ENCODE data around the gene ODC1.

Gene ODC1

DNA sequence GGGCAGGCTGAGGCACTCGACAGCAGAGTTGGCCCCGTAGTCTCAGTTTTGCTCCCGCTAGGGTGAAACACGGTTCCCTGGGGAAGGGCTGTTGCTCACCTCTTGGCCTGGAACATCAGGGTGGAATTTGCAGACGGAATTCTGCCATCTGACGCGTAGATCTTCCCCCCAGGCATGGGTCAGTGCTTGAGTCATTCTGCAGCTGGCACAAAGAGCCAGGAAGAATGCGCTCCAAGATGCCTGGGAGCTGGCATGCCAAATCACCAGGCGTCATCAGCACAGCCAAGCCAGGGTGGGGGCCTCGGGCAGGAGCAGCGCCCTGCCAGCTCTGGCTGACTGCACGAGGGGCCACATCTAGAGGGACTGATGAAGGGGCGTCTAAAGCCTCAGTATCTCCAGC is 42.7 kb downstream of the ODC1 start:
- H3K79me2 ChIP-seq (ENCODE audit: control insufficient read depth, insufficient read depth, low read length, unreplicated experiment): peaks cover 4% of the 10 kb centered on the region
- H3K36me3 ChIP-seq (ENCODE audit: insufficient read depth, low read length): no peaks in the 10 kb centered on the region
- H3K27me3 ChIP-seq (ENCODE audit: insufficient read depth, low read length): no peaks in the 10 kb centered on the region
- peak overlapping the region; percentile 11; the same call in 1 of the 2 replicates for H3K4me3 ChIP-seq (ENCODE audit: low read depth, low read length)
- H2AFZ ChIP-seq (ENCODE audit: low read length, unreplicated experiment): no peak overlapping the region
- H3K4me1 ChIP-seq (ENCODE audit: control insufficient read depth, insufficient read depth, low read length, unreplicated experiment): peaks cover 78% of the 10 kb centered on the region
- peak overlapping the region; percentile 79 for H3K27ac ChIP-seq (ENCODE audit: low read depth, low read length)

DNA sequence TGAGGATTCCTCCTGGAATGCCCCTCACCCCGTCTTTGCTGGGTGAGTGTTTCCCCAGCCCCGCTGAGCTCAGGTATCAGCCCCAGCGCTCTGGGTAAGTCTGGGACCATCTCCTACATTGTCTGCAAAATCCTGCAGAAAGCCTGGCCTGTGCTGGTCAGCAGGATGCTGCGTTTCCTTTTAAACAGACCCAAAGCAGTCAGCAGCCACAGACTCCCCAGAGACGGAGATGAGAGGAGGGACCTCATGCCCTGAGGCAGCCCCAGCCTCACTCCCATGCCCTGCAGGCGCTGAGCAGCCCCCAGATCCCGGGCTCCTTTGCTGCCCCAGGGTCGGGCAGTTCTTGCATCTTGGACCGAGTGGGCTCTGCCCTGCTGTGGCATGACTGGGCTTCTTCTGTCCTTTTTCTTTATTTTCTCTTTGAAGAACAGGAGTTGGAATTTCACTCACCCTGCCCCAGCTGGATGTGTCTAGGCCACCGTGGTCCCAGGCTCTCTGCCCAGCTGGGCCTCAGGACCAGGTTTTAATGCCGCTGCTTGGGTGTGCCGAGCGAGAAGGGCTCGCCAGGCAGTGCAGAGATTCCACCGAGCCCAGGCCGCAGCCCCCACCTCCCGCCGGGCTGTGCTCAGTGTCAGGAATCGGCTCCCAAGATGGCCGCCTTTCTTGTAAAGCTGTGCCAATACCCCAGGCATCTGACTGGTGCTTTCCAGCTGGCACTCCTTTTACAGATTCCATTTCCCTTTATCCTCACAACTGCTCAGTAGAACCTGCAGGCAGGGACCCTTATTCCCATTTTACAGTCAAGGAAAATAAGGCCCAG is 43.6 kb downstream of the ODC1 start:
- Histone ChIP-seq H3K4me3 (ENCODE audit: low read depth, low read length) (peak overlapping the region; percentile 11; the same call in 1 of the 2 replicates), H3K27me3 (ENCODE audit: insufficient read depth, low read length) (no peaks in the 10 kb centered on the region), H2AFZ (ENCODE audit: low read length, unreplicated experiment) (no peak overlapping the region), H3K27ac (ENCODE audit: low read depth, low read length) (peak overlapping the region; percentile 79), H3K4me1 (ENCODE audit: control insufficient read depth, insufficient read depth, low read length, unreplicated experiment) (peaks cover 83% of the 10 kb centered on the region), H3K36me3 (ENCODE audit: insufficient read depth, low read length) (peaks cover 6% of the 10 kb centered on the region), H3K79me2 (ENCODE audit: control insufficient read depth, insufficient read depth, low read length, unreplicated experiment) (peaks cover 10% of the 10 kb centered on the region)

DNA sequence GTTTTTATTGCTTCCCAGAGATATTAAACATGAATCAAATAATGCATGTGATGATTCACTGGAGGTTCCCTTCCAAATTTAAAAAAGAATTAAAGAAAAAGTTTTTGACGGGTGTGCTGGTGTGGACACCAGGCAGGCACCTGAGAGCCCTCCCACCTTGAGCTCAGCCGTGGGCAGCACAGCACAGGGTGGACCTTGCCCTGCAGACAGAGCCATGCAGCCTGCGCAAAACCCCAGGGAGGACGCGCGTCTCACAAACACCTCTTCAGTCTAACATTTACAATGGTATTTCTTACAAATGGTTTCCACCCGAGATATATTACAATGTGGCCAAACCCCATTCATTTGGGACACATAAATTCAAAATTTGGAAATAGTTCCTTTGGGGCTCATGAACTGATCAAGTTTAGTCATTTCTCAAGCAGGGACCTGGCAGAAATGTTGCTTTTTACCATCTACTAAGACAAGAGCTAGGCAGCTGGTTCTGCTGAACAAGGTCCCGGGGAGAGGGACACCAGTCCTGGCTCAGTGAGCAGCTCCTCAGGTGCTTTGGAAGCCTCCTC is 45.4 kb downstream of the ODC1 start:
- peaks cover 17% of the 10 kb centered on the region for H3K36me3 ChIP-seq (ENCODE audit: insufficient read depth, low read length)
- no peak overlapping the region for H2AFZ ChIP-seq (ENCODE audit: low read length, unreplicated experiment)
- peaks cover 11% of the 10 kb centered on the region for H3K79me2 ChIP-seq (ENCODE audit: control insufficient read depth, insufficient read depth, low read length, unreplicated experiment)
- H3K27ac ChIP-seq (ENCODE audit: low read depth, low read length): peak overlapping the region; percentile 43; the same call in 1 of the 2 replicates
- no peaks in the 10 kb centered on the region for H3K27me3 ChIP-seq (ENCODE audit: insufficient read depth, low read length)
- H3K4me3 ChIP-seq (ENCODE audit: low read depth, low read length): no peak overlapping the region
- peaks cover 70% of the 10 kb centered on the region for H3K4me1 ChIP-seq (ENCODE audit: control insufficient read depth, insufficient read depth, low read length, unreplicated experiment)

DNA sequence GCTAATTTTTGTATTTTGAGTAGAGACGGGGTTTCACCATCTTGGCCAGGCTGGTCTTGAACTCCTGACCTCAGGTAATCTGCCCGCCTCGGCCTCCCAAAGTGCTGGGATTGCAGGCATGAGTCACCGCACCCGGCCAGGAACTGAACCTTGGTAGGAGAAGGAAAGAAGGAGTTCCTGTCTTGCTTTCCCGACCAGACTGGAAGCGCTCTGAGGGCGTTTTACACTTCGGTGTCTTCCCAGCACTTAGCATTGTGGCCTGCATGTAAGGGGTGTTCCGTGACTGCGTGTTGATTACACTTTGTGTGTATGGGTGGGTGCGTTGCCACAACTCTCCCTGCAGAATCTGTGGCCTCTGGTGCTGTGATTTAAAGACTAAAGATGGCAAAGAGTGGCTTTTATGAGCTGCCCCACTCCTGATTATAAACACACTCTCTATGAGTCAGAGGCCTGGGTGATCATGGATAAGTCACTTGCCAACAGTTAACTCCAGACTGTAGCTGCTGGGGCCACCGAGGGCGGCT is 46.0 kb downstream of the ODC1 start:
- no peak overlapping the region for H2AFZ ChIP-seq (ENCODE audit: low read length, unreplicated experiment)
- H3K27ac ChIP-seq (ENCODE audit: low read depth, low read length): peak overlapping the region; percentile 43
- peaks cover 13% of the 10 kb centered on the region for H3K79me2 ChIP-seq (ENCODE audit: control insufficient read depth, insufficient read depth, low read length, unreplicated experiment)
- no peaks in the 10 kb centered on the region for H3K27me3 ChIP-seq (ENCODE audit: insufficient read depth, low read length)
- peaks cover 17% of the 10 kb centered on the region for H3K36me3 ChIP-seq (ENCODE audit: insufficient read depth, low read length)
- H3K4me3 ChIP-seq (ENCODE audit: low read depth, low read length): no peak overlapping the region
- H3K4me1 ChIP-seq (ENCODE audit: control insufficient read depth, insufficient read depth, low read length, unreplicated experiment): peaks cover 64% of the 10 kb centered on the region

DNA sequence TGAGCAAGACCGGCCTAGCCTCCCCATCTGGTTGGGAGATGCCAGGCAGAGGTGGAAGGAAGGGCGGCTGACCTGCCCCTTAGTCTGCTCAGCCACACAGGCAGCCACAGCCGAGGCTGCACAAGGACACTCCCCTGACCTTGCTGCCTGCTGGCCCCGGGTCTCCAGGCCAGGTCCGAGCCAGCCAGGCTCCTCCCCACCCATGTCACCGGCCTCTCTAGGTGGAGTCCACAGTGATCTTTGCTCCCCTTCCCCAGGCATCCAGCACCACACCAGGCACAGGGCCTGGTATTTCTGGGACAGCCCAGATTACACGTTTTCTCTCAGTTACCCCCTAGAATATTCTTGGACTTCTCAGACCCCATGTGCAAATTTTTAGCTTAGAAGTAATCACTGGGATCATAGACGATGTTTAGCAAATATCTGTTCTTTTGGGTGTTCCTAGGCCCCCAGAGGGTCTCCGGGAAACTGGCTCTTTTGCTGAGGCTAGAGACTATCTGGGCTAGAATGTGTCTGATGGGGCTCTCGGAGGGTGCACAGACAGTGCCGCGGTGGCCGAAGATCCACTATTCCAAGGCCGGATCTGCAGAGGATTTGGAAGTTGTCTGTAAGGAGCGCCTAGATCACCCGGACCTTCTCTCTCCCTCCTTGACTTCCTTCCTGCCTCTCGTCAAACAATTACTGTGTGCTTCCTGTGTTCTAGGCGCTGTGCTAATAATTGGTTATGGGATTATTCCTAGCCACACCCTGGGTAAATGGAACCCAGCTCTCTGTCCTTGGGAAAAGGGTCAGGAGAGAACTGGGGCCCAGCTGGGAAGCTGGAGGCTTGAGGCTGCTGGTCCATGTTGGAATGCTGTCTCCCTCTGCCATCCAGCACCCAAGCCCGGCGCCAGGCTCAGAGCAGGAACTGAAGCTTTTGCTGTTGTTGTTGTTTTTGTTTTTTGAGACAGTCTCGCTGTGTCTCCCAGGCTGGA is 46.9 kb downstream of the ODC1 start:
- H3K4me1 ChIP-seq (ENCODE audit: control insufficient read depth, insufficient read depth, low read length, unreplicated experiment): peaks cover 56% of the 10 kb centered on the region
- H3K4me3 ChIP-seq (ENCODE audit: low read depth, low read length): no peak overlapping the region

DNA sequence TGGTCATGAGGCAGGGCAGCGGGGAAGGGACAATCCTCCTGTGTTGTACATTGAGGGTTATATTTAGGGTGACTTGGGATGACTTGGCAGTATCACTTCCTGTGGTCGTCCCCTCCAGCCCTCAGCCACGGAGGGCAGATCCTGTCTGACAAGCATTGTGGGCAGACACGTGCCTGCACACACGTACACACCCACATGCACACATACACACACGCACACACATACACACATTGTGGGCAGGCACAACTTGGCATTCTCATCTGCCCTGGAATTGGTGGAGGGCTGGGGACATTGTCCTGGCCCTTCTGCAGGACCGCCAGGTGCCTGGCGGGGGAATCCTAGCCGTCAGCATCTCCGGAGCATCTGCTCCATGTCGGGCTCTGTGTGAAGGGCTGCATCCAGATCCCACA is 47.6 kb downstream of the ODC1 start:
- H2AFZ ChIP-seq (ENCODE audit: low read length, unreplicated experiment): no peak overlapping the region
- peaks cover 17% of the 10 kb centered on the region for H3K36me3 ChIP-seq (ENCODE audit: insufficient read depth, low read length)
- peaks cover 18% of the 10 kb centered on the region for H3K79me2 ChIP-seq (ENCODE audit: control insufficient read depth, insufficient read depth, low read length, unreplicated experiment)
- no peak overlapping the region for H3K27ac ChIP-seq (ENCODE audit: low read depth, low read length)
- H3K4me1 ChIP-seq (ENCODE audit: control insufficient read depth, insufficient read depth, low read length, unreplicated experiment): peaks cover 49% of the 10 kb centered on the region
- H3K27me3 ChIP-seq (ENCODE audit: insufficient read depth, low read length): no peaks in the 10 kb centered on the region
- no peak overlapping the region for H3K4me3 ChIP-seq (ENCODE audit: low read depth, low read length)

More for the DNA sequence above, 46.9 kb downstream of the ODC1 start:
- H3K36me3 ChIP-seq (ENCODE audit: insufficient read depth, low read length): peaks cover 17% of the 10 kb centered on the region
- H3K27ac ChIP-seq (ENCODE audit: low read depth, low read length): peak overlapping the region; percentile 32; the same call in 1 of the 2 replicates
- H2AFZ ChIP-seq (ENCODE audit: low read length, unreplicated experiment): no peak overlapping the region
- peaks cover 13% of the 10 kb centered on the region for H3K79me2 ChIP-seq (ENCODE audit: control insufficient read depth, insufficient read depth, low read length, unreplicated experiment)
- H3K27me3 ChIP-seq (ENCODE audit: insufficient read depth, low read length): no peaks in the 10 kb centered on the region

DNA sequence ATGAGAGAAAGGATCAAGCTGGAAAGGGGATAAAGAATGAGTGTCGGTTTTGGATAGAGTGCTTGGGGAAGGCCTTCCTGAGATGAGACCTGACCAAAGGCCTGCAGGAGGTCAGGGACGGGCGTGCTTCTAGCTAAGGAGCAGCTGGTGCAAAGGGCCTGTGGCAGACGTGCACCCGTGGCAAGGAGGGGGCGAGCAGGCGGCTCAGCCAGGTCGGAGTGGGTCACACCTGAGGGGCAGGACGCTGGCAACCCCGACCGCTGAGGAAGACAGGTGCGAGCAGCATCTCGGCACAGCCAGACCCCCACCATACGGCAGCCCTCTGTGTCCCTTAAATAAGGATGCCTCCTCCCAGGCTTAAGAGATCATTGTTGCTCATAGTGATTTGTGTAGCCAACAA is 48.1 kb downstream of the ODC1 start:
- Histone ChIP-seq H3K27ac (ENCODE audit: low read depth, low read length) (no peak overlapping the region), H3K36me3 (ENCODE audit: insufficient read depth, low read length) (peaks cover 17% of the 10 kb centered on the region), H3K27me3 (ENCODE audit: insufficient read depth, low read length) (no peaks in the 10 kb centered on the region), H3K4me1 (ENCODE audit: control insufficient read depth, insufficient read depth, low read length, unreplicated experiment) (peaks cover 43% of the 10 kb centered on the region), H3K4me3 (ENCODE audit: low read depth, low read length) (no peak overlapping the region), H2AFZ (ENCODE audit: low read length, unreplicated experiment) (no peak overlapping the region), H3K79me2 (ENCODE audit: control insufficient read depth, insufficient read depth, low read length, unreplicated experiment) (peaks cover 24% of the 10 kb centered on the region)

DNA sequence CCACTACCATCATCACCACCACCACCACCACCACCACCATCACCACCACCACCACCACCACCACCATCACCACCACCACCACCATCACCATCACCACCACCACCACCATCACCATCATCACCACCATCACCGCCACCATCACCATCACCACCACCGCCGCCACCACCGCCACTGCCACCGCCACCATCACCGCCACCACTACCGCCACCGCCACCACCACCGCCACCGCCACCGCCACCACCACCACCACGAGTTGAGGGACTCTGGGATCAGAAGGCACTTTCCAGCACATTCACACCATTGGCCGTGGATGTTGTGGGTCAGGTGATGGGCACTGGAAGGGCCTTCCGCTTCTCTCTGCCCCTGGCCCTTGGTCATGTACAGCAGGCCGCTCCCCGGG is 48.8 kb downstream of the ODC1 start:
- no peak overlapping the region for H3K4me3 ChIP-seq (ENCODE audit: low read depth, low read length)
- no peaks in the 10 kb centered on the region for H3K27me3 ChIP-seq (ENCODE audit: insufficient read depth, low read length)
- peaks cover 37% of the 10 kb centered on the region for H3K4me1 ChIP-seq (ENCODE audit: control insufficient read depth, insufficient read depth, low read length, unreplicated experiment)
- H3K79me2 ChIP-seq (ENCODE audit: control insufficient read depth, insufficient read depth, low read length, unreplicated experiment): peaks cover 22% of the 10 kb centered on the region
- H3K36me3 ChIP-seq (ENCODE audit: insufficient read depth, low read length): peaks cover 17% of the 10 kb centered on the region
- H2AFZ ChIP-seq (ENCODE audit: low read length, unreplicated experiment): no peak overlapping the region
- H3K27ac ChIP-seq (ENCODE audit: low read depth, low read length): no peak overlapping the region

DNA sequence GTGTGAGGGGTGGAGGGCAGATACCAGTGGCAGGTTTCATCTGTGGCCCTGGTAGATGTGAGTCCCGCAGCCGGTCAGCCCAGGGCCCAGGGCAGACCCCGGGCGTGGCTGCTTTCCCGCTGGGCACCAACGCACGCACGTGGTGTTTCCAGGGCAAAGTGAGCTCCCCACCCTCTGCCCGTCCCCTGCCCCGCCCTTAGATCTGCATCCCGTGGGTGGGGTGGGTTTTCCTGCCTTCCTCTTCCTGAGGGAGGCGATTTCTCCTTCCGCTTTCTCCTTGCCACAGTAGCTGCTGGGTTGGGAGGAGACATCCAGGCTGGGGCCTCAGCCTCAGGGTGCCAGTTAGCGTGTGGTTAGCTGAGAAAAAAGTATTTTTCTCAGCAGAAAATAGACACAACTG is 49.6 kb downstream of the ODC1 start:
- H3K27ac ChIP-seq (ENCODE audit: low read depth, low read length): no peak overlapping the region
- H3K4me1 ChIP-seq (ENCODE audit: control insufficient read depth, insufficient read depth, low read length, unreplicated experiment): peaks cover 29% of the 10 kb centered on the region

DNA sequence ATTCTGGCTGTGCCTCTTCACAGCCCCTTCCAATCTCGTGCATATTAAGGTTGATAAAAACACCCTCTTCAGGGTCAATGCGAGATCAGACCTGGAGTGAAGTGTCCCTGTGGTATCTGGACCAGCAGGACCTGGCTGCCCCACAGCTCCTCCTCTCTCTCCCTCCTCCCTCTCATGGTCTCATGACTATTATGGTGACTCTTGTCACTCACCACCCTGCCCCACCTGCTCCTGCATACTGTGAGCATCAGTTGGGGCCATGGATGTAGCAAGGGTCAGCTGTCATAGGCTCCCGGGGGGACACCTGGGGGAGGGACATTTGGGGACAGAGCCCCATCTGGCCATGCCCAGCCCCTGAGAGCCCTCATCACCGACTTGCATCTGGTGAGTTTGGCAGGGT is 50.2 kb downstream of the ODC1 start:
- H3K36me3 ChIP-seq (ENCODE audit: insufficient read depth, low read length): peaks cover 17% of the 10 kb centered on the region
- H3K4me3 ChIP-seq (ENCODE audit: low read depth, low read length): no peak overlapping the region
- no peak overlapping the region for H3K27ac ChIP-seq (ENCODE audit: low read depth, low read length)
- H2AFZ ChIP-seq (ENCODE audit: low read length, unreplicated experiment): no peak overlapping the region
- peaks cover 28% of the 10 kb centered on the region for H3K4me1 ChIP-seq (ENCODE audit: control insufficient read depth, insufficient read depth, low read length, unreplicated experiment)
- no peaks in the 10 kb centered on the region for H3K27me3 ChIP-seq (ENCODE audit: insufficient read depth, low read length)
- H3K79me2 ChIP-seq (ENCODE audit: control insufficient read depth, insufficient read depth, low read length, unreplicated experiment): peaks cover 32% of the 10 kb centered on the region

More for the DNA sequence above, 49.6 kb downstream of the ODC1 start:
- H3K79me2 ChIP-seq (ENCODE audit: control insufficient read depth, insufficient read depth, low read length, unreplicated experiment): peaks cover 26% of the 10 kb centered on the region
- H2AFZ ChIP-seq (ENCODE audit: low read length, unreplicated experiment): no peak overlapping the region
- peaks cover 17% of the 10 kb centered on the region for H3K36me3 ChIP-seq (ENCODE audit: insufficient read depth, low read length)
- no peaks in the 10 kb centered on the region for H3K27me3 ChIP-seq (ENCODE audit: insufficient read depth, low read length)
- H3K4me3 ChIP-seq (ENCODE audit: low read depth, low read length): no peak overlapping the region

Measured in ACC112 (cell line).